GM12891 (cell line): ENCODE results near the gene GRK6.

Source experiments
- DNase-seq: peaks from one replicate; pipeline ENCODE4 v3.0.0; 2011; ENCODE audit warnings: low spot score; ENCODE audit not compliant: insufficient read length
- FAIRE-seq: peaks from 2 replicates; lab custom pipeline; 2011; peaks lifted over from hg19 to GRCh38; lab: Jason Lieb, UNC
- PAX5 ChIP-seq: IDR thresholded peaks from 2 replicates; pipeline ENCODE4 v1.6.1; 2011; ENCODE audit warnings: low read length, moderate library complexity, mild to moderate bottlenecking; ENCODE audit not compliant: insufficient read depth, severe bottlenecking
- POLR2A ChIP-seq: IDR thresholded peaks from 2 replicates; pipeline ENCODE4 v1.6.1; 2011; ENCODE audit warnings: low read depth, low read length, control low read depth
- POLR2AphosphoS5 ChIP-seq: IDR thresholded peaks from 2 replicates; pipeline ENCODE4 v1.6.1; 2011; ENCODE audit warnings: low read depth, low read length, control low read depth
- POU2F2 ChIP-seq: IDR thresholded peaks from 2 replicates; pipeline ENCODE4 v1.6.1; 2011; ENCODE audit warnings: low read depth, mild to moderate bottlenecking, control low read depth, low read length, moderate library complexity
- SPI1 ChIP-seq: IDR thresholded peaks from 2 replicates; pipeline ENCODE4 v1.6.1; 2011; ENCODE audit warnings: low read depth, low read length, control low read depth
- TAF1 ChIP-seq: IDR thresholded peaks from 2 replicates; pipeline ENCODE4 v1.6.1; 2011; ENCODE audit warnings: low read depth, low read length, control low read depth

GRK6 gene

DNA sequence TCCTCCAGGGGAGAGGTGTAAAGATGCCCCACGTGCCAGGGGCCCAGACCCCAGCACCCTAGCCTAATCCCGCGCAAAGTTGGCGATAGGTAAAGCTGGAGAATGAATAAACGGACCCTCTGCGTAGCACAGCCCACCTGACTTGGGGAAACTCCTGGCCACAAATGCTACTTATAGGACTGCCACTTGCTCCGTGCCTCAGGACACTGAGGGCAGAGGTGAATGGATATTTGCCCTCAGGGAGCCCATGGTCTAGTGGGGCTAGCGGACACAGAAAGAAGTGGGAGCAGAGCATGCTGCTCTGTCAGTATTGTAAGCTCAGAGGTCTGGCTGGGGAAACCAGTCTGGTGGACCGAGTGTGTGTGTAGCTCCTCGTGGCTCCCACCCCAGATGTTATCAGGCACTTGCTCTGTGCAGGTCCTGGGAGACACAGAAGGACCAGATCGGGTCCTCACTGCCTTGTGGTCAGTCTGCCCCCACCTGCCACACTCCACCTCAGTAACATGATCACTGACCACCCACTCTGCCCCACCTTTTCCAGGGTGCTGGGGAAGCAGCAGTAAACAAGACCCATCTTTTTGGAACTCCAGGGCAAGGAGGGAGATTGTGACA, 841 bp downstream of the GRK6 start:
- FAIRE-seq, result peak; percentile 23
- DNase-seq, result no peak
- TF ChIP-seq SPI1, result no peak
- no peak for TF ChIP-seq POU2F2
- TF ChIP-seq TAF1, result 0 out of 2 replicates have a peak, but pooled peaks have one; percentile 13
- no peak for TF ChIP-seq POLR2AphosphoS5
- TF ChIP-seq POLR2A, result peak; percentile 59; the same call in 1 of the 2 replicates
- TF ChIP-seq PAX5, result no peak

DNA sequence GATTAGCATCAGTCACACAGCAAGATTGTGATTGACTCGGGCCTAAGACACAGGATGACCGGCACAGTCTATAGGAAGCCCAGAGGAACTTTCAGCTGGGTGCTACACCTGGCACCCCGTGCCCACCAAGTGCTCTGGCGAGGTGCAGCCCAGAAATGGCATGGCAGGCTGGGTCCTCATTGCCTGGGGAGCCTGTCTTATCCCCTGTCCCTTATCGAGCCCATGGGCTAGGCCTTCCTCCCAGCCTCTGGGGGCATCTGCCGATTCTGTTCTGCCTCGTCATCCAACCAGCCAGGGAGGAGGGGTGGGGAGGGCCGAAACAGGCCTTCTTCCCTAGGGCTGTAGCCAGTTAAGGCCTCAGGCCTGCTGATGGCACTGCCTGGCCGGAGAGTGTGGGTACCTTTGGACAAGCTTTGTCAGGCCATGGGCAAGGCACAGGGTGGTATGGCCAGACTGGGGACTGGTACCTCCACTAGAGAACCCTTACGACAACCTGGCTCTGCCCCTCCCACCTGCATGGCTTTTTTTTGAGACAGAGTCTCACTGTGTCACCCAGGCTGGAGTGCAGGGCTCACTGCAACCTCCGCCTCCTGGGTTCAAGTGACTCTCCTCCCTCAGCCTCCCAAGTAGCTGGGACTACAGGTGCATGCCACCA, 1.6 kb downstream of the GRK6 start:
- TF ChIP-seq TAF1, result no peak
- TF ChIP-seq POU2F2, result no peak
- TF ChIP-seq POLR2AphosphoS5, result peak; percentile 60; the same call in 1 of the 2 replicates
- TF ChIP-seq SPI1, result no peak
- TF ChIP-seq PAX5, result no peak
- no peak; the same call in 1 of the 2 replicates for TF ChIP-seq POLR2A
- FAIRE-seq (no peak), DNase-seq (no peak)

DNA sequence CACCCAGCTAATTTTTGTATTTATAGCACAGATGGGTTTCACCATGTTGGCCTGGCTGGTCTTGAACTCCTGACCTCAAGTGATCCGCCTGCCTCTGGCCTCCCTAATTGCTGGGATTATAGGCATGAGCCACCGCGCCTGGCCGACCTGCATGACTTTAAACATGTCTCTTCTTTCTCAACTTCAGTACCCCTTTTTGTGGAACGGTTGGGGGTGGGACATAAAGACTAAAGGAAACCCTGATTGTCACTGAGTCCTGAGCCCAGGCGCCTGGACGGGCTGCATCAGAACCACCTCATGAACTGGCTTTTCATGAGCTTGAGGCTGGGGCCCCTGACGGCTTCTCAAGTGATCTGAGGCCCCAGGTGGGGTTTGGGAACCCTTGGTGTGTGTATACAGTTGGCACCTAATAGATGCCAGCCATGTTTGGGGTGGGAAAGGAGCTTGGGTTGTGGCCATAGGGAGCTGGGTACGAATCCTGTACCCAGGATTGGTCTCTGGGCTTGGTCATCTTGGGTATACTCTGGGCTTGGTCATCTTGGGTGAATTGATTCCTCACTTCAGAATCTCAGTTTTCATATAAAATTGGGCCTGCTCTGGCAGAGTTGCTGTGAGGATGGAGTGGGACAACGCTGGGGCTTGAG, 2.2 kb downstream of the GRK6 start:
- TF ChIP-seq POLR2A (no peak; the same call in 1 of the 2 replicates), SPI1 (no peak), TAF1 (no peak), POU2F2 (no peak), PAX5 (no peak), POLR2AphosphoS5 (no peak)
- DNase-seq, result no peak
- FAIRE-seq, result no peak

DNA sequence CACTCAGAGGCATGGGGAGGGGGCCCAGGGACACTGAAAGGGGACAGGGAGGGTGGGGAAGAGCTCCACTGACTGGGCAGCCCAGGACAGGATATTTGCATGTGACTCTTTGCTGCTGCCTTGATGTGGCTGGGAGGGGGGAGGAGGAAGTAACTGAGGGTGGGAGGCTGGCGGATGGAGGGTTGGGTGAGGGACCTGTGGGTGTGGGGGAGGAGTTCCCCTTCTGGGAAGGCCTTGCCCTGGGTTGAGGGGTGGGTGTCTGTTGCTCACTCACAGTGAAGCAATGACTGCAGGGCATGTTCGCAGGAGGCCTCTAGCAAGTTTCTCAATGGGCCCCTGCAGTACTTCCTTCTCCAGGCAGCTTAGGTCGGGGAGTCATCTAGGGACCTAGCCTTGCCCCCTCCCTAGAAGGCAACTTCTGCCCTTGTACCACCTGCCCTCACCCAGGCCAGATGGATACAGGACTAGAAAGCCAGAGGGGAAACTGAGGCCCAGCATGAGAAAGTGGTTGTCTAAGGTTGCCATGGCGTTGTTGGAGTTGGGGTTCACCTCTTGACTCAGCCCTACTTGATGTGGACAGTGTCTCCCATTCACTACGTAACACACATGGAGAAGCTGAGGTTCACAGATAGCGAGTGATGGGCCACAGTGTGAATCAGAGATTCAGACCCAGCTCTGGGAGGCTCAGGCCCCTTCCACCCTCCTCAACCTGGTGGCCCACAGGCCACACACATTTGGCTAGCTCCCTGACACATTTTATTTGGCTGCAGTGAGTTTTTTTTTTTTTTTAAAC, 3.0 kb downstream of the GRK6 start:
- FAIRE-seq, result peak; percentile 89

DNA sequence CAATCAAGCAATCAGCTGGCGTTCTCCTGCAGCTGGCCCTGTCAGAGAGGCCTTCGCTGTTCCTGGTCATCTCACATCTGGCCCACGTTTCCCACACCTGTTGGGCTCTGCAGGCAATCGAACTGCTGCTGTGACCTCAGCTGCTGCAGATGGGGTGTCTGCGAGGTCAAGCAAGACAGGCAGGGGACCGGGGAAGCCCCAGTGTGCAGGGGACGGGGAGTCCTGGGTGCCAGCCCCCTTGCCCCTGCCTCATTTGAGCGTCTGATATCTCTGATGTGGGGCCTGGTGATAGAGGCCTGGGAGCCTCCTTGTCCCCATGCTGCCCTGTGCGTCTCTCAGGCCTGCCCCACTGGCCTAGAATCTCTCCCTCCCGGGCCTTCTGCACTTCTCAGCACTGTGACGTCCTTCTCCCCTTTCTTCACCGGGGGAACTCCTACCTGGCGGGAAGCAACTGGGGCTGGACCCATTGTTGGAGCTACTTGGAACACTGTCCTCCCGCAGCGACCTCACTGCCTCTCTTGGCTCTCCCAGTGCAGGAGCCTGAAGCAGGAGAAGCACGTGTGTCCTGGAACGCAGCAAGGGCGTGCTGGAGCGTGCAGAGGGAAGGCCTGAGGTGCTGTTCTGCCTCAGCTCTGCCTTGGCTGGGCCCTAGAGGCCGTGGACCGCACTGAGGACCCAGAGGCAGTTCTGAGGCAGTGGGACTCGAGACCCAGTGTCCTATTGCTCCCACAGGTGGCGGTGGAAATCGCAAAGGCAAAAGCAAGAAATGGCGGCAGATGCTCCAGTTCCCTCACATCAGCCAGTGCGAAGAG, 3.9 kb downstream of the GRK6 start:
- TF ChIP-seq POU2F2 (no peak), POLR2A (no peak), SPI1 (no peak), POLR2AphosphoS5 (no peak)
- FAIRE-seq, result peak; percentile 69
- DNase-seq, result no peak

More for the DNA sequence above, 3.0 kb downstream of the GRK6 start:
- peak; percentile 52; the same call in 1 of the 2 replicates for TF ChIP-seq POLR2A
- TF ChIP-seq PAX5, result no peak
- TF ChIP-seq SPI1, result no peak
- 0 out of 2 replicates have a peak, but pooled peaks have one; percentile 31 for TF ChIP-seq POLR2AphosphoS5
- TF ChIP-seq POU2F2, result peak; percentile 89
- TF ChIP-seq TAF1, result no peak
- no peak for DNase-seq

DNA sequence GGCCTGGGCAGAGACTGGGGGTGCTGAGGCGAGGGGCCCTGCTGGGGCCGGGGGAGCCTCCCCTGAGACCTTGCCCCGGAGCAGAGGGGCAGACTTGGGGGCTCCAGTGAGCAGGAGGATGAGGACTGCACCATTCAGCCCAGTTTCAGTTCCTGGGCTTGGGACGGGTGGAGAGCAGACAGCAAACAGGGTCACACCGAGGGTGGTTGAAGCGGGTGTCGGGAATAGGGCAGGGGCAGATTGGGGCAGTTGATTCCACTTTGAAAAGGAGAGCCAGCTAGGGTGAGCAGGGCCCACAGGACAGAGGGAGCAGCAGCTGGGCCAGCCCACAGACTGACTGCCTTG, 4.5 kb downstream of the GRK6 start:
- DNase-seq (no peak), FAIRE-seq (no peak)
- TF ChIP-seq POLR2A (no peak), SPI1 (peak; percentile 29; the same call in 1 of the 2 replicates)

DNA sequence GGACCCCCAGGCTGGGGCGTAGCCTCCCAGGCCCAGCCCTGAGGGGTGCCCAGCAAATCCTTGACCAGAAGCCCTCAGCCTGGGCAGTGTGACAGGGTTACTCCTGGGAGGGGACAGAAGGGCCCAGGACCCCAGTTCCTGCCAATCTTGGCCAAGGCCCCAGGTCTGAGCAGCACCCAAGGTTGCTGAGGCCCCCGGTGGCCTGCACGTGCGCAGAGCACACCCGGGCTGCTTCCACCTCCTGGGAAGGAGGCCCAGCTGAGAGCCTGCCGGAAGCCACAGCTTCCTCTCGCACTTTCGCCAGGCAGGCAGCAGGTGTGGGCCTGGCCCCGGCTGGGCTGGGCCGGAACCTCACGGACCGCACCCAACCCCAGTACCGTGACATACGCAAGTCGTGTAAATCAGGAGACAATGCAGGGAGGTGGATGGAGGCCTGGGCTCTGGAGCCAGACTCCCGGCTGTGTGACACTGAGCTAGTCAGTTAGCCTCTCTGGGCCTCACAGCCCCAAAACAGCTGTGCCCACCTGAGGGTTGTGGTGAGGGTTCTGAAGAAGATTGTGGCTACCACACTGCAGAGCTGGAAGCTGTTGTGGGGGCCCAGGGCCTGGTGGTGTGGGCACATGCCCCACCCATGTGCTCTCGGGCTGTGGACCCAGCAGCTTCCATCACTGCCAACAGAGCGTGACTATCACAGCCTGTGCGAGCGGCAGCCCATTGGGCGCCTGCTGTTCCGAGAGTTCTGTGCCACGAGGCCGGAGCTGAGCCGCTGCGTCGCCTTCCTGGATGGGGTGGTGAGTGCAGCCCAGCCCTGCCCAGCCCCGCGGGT, 5.1 kb downstream of the GRK6 start:
- FAIRE-seq (peak; percentile 99), DNase-seq (peak; percentile 77)
- TF ChIP-seq POLR2AphosphoS5, result peak; percentile 60
- TF ChIP-seq PAX5, result no peak
- peak; percentile 65 for TF ChIP-seq SPI1
- peak; percentile 43; the same call in 1 of the 2 replicates for TF ChIP-seq POU2F2
- TF ChIP-seq POLR2A, result peak; percentile 45; the same call in 1 of the 2 replicates
- no peak for TF ChIP-seq TAF1

DNA sequence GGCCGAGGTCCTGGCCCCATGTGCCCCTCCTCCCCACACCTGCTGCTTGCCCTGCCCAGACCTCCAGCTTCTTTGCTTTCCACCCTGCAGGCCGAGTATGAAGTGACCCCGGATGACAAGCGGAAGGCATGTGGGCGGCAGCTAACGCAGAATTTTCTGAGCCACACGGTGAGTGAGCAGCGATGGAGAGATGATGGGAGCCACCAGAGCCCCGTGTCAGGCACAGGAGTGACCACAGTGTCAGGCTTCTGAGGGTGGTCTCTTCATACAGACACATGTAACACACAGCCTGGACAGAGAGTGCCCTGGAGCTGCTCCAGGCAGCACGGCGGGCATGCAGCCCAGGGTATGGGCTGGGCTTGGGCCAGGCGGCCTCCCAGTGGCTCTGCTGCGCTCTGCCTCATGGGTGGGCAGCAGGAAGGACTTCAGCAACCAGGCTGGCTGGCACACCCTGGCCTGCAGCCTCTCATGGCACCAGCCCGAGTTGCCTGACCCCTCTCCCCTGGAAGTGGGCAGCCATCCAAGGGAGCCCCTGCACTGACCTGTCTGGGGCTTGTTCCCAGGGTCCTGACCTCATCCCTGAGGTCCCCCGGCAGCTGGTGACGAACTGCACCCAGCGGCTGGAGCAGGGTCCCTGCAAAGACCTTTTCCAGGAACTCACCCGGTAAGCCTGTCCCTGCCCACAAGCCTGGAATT, 5.8 kb downstream of the GRK6 start:
- DNase-seq (no peak), FAIRE-seq (no peak)
- TF ChIP-seq TAF1 (no peak), POLR2A (no peak), POU2F2 (peak; percentile 6; the same call in 1 of the 2 replicates)
